GM06990 (cell line): ENCODE results near the gene HDAC1.
"Not testable (repeated sequence)": the region's sequence is repeated elsewhere in the genome, so short reads cannot be mapped to it uniquely, and the experiment has no call there.

Experiments used
- DNase-seq: peaks from one replicate; pipeline ENCODE4 v3.0.0-alpha.2; 2011; ENCODE audit not compliant: insufficient read length; ENCODE audit errors: extremely low read depth
- H3K27me3 ChIP-seq: replicated peaks from 2 replicates; pipeline ENCODE4 v1.6.0; 2011; ENCODE audit warnings: low read length; ENCODE audit not compliant: control insufficient read depth, insufficient read depth
- H3K36me3 ChIP-seq: 2 replicates; pipeline ENCODE4 v1.5.1; 2011; ENCODE audit warnings: low read length; ENCODE audit not compliant: control insufficient read depth, insufficient read depth
- H3K4me3 ChIP-seq: replicated peaks from 2 replicates; pipeline ENCODE4 v1.5.1; 2011; ENCODE audit warnings: low read depth, mild to moderate bottlenecking, control low read depth, low read length
- TF ChIP-seq, protein P1 (sequence below): IDR thresholded peaks from 2 replicates; pipeline ENCODE4 v1.5.1; 2011; ENCODE audit warnings: low read length, control low read depth, mild to moderate bottlenecking, inconsistent platforms; ENCODE audit not compliant: insufficient read depth, poor library complexity, severe bottlenecking

Gene HDAC1

GRCh38 chr1:32273391-32274208, 18.3 kb upstream of the HDAC1 start:
- Histone ChIP-seq H3K27me3 (no peaks in the 10 kb centered on the region), H3K4me3 (no peak overlapping the region), H3K36me3 (peaks cover 8% of the 10 kb centered on the region)
- DNase-seq: no peak
- TF ChIP-seq, protein P1, sequence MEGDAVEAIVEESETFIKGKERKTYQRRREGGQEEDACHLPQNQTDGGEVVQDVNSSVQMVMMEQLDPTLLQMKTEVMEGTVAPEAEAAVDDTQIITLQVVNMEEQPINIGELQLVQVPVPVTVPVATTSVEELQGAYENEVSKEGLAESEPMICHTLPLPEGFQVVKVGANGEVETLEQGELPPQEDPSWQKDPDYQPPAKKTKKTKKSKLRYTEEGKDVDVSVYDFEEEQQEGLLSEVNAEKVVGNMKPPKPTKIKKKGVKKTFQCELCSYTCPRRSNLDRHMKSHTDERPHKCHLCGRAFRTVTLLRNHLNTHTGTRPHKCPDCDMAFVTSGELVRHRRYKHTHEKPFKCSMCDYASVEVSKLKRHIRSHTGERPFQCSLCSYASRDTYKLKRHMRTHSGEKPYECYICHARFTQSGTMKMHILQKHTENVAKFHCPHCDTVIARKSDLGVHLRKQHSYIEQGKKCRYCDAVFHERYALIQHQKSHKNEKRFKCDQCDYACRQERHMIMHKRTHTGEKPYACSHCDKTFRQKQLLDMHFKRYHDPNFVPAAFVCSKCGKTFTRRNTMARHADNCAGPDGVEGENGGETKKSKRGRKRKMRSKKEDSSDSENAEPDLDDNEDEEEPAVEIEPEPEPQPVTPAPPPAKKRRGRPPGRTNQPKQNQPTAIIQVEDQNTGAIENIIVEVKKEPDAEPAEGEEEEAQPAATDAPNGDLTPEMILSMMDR: no peak

DNA sequence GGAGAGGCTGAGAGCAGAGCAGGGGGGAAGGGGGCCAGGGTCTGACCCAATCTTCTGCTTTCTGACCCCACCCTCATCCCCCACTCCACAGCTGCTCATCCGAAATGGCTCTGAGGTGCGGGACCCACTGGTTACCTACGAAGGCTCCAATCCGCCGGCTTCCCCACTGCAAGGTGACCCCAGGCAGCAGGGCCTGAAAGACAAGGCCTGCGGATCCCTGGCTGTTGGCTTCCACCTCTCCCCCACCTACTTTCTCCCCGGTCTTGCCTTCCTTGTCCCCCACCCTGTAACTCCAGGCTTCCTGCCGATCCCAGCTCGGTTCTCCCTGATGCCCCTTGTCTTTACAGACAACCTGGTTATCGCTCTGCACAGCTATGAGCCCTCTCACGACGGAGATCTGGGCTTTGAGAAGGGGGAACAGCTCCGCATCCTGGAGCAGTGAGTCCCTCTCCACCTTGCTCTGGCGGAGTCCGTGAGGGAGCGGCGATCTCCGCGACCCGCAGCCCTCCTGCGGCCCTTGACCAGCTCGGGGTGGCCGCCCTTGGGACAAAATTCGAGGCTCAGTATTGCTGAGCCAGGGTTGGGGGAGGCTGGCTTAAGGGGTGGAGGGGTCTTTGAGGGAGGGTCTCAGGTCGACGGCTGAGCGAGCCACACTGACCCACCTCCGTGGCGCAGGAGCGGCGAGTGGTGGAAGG, 17.1 kb upstream of the HDAC1 start:
- Histone ChIP-seq H3K27me3 (no peaks in the 10 kb centered on the region), H3K4me3 (no peak overlapping the region), H3K36me3 (peaks cover 16% of the 10 kb centered on the region)
- no peak for DNase-seq
- TF ChIP-seq, protein P1: no peak

DNA sequence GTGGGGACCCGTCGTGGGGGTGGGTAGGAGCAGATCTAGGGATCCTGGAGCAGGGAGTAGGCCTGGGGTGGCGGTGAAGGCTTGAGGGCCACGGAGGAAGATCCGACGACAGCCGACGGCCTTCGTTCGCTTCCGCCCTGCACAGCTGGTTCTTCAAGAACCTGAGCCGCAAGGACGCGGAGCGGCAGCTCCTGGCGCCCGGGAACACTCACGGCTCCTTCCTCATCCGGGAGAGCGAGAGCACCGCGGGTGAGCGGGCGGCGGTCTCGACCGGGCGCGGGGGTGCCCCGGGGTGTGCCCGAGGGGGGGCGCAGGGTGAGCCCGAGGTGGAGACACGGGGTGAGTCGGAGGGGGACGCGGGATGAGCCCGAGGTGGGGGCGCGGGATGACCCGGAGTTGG, 16.5 kb upstream of the HDAC1 start:
- Histone ChIP-seq H3K4me3 (no peak overlapping the region), H3K36me3 (peaks cover 19% of the 10 kb centered on the region)
- TF ChIP-seq, protein P1: no peak

DNA sequence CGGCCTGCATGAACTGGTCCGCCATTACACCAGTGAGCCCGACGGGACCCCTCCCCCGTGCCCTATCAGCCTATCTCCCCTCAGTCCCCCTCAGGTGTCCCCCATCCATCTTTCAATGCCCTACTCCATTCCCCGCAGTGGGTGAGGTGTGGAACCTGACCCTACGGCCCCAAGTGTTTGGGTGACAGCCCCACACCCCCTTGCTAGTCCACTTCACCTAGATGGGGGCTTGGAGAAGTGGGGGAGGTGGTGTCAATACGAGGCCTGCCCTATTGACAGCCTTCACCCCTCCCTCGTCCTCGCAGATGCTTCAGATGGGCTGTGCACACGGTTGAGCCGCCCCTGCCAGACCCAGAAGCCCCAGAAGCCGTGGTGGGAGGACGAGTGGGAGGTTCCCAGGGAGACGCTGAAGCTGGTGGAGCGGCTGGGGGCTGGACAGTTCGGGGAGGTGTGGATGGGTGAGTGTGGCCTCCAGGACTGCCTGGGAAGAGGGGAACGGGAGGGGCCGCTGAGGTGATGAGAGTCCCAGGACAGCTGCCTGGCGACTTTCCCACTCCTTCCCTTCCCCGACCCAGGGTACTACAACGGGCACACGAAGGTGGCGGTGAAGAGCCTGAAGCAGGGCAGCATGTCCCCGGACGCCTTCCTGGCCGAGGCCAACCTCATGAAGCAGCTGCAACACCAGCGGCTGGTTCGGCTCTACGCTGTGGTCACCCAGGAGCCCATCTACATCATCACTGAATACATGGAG, 15.7 kb upstream of the HDAC1 start:
- H3K27me3 ChIP-seq: no peaks in the 10 kb centered on the region
- peaks cover 21% of the 10 kb centered on the region for H3K36me3 ChIP-seq
- H3K4me3 ChIP-seq: no peak overlapping the region
- DNase-seq: no peak
- TF ChIP-seq, protein P1: no peak

More for the DNA sequence above, 16.5 kb upstream of the HDAC1 start:
- DNase-seq: no peak
- H3K27me3 ChIP-seq: no peaks in the 10 kb centered on the region

- H3K36me3 ChIP-seq: peaks cover 14% of the 10 kb centered on the region
- H3K4me3 ChIP-seq, DNase-seq, H3K27me3 ChIP-seq: not testable (repeated sequence)
Observed at GRCh38 chr1:32284777-32285176, 7.1 kb upstream of the HDAC1 start.

DNA sequence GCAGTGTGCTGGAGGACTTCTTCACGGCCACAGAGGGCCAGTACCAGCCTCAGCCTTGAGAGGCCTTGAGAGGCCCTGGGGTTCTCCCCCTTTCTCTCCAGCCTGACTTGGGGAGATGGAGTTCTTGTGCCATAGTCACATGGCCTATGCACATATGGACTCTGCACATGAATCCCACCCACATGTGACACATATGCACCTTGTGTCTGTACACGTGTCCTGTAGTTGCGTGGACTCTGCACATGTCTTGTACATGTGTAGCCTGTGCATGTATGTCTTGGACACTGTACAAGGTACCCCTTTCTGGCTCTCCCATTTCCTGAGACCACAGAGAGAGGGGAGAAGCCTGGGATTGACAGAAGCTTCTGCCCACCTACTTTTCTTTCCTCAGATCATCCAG, 6.2 kb upstream of the HDAC1 start:
- TF ChIP-seq, protein P1: no peak
- no peak for DNase-seq
- Histone ChIP-seq H3K36me3 (peaks cover 11% of the 10 kb centered on the region), H3K4me3 (no peak overlapping the region), H3K27me3 (no peaks in the 10 kb centered on the region)
